ENCODE data around the gene GAMT. TPM values are rescaled to one million over a fixed set of nuclear protein-coding genes. Genes with fewer than 3 reads are reported as not detected.
"Not testable (repeated sequence)": the region's sequence is repeated elsewhere in the genome, so short reads cannot be mapped to it uniquely, and the experiment has no call there.

GAMT gene
- total RNA-seq, 1 donor from 2014 or later = 15.5 TPM

DNA sequence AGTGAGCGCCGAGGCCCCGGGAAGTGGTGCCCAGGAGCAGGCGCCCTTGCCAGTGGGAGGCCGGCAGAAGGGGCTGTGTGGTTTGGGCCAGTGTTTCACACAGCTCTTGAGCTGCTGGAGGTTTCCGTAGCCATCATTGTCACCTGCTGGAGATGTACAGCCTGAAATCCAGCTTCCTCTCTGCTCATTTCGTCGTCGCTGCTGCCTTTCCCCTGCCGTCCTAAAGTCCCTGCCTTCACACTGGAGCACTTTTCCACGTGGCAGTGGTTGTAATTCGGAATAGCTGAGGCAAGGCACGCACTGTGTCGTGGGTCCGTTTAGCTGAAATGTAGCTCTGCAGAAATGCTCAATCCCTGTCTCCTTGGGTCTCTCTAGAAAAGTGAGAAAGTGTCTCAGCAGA is 19.2 kb upstream of the GAMT start:
- DNase-seq (ENCODE audit: low spot score in 2 of 2) (no peak), FAIRE-seq (no peak)

- DNase-seq (ENCODE audit: low spot score in 2 of 2); FAIRE-seq: not testable (repeated sequence)
Measured at GRCh38 chr19:1420085-1420484, 18.7 kb upstream of the GAMT start.

GRCh38 chr19:1418951-1419738 is 17.8 kb upstream of the GAMT start:
- DNase-seq (ENCODE audit: low spot score in 2 of 2) = no peak
- no peak for FAIRE-seq

DNA sequence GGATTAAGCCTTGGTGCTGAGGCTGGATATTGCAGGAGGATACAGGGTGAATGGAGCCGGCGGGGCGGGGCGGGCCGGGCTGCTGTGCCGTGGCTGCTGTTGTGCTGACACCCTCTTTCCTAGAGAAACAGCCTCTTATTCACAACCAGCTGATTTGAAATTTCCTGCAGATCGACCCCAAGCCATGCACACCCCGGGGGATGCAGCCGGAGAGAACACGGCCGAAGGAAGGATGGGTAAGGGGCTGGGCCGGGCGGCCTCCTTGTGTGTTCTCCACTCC is 17.1 kb upstream of the GAMT start:
- FAIRE-seq (no peak), DNase-seq (ENCODE audit: low spot score in 2 of 2) (no peak)

GRCh38 chr19:1417681-1418495 is 16.5 kb upstream of the GAMT start:
- FAIRE-seq (no peak), DNase-seq (ENCODE audit: low spot score in 2 of 2) (no peak)

- DNase-seq (ENCODE audit: low spot score in 2 of 2) = no peak
- no peak for FAIRE-seq
Measured at GRCh38 chr19:1417145-1417544, 15.8 kb upstream of the GAMT start.

DNA sequence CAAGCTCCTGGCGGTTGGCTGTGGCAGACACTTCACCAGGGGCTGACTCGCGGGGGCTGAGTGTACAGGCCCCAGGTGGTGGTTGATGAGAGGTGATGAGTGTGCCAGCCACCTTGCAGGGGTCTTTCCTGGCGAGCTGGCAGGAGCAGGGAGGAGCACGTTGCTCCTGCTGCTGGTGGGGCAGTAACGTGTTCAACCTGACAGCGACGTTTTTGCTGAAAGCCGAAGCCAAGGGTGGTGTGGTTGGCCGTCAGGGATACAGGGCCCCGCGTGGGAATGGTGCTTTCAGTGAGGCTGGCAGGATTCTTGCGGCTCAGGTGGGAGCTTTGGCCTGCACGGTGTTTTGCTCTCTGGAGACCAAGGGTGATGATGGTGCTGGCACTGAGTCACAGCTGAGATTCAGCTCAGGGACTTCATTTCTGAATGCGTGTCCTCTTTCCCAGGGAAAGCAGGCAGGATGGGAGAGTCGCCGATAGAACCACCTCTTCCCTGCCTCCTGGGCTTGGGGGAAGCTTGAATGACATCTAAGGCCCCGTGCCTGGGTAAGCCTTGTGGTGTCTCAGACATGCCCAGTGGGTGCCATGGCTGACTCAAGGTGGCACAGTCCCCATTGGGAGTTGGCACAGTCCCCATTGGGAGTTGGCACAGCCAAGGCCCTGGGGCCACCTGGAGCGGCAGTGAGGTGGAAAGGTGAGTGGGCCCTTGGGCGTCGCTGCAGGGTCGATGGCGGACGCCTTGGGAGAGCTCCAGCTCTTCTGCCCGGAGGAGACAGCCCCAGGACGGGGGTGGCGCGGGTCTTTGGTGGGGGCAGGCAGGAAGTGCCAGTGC is 14.9 kb upstream of the GAMT start:
- DNase-seq (ENCODE audit: low spot score in 2 of 2) (no peak), FAIRE-seq (no peak)

DNA sequence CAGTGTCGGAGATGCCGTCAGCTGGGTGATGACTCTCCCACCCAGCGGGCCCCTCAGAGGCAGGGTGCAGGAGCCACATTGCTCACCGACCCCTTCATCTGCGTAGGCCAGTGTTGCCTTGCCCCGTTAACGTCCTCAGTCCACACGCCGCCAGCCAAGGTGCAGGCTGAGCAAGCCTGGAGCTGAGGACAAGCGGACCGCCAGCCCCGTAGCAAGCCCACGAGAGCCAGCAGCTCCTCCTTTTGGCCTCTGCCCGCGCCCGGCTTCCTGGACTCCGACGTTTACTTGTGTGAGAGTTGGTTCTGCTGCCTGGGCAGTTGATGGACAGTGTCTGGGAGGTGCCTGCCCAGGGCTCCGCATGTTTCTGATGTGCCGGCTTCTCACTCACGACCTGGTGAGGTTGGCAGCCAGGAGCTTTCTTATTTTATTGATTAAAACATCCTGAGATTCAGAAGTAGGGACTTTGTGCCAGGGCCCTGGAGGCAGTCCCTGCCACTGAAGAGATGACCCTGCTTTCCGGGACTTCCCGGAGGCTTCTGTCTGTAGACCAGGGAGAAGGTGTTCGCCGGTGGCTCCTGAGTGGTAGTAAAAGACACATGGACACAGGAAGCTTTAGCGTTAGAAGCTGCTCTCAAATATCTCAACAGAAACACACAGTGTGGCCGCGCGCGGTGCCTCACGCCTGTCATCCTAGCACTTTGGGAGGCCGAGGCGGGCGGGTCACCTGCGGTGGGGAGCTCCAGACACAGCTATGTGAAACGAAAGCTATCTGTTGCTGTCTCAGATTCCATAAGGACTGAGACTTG is 11.9 kb upstream of the GAMT start:
- no peak for DNase-seq (ENCODE audit: low spot score in 2 of 2)
- no peak for FAIRE-seq

- DNase-seq (ENCODE audit: low spot score in 2 of 2) (no peak), FAIRE-seq (no peak)
Measured at GRCh38 chr19:1412323-1412923, 11.1 kb upstream of the GAMT start.

DNA sequence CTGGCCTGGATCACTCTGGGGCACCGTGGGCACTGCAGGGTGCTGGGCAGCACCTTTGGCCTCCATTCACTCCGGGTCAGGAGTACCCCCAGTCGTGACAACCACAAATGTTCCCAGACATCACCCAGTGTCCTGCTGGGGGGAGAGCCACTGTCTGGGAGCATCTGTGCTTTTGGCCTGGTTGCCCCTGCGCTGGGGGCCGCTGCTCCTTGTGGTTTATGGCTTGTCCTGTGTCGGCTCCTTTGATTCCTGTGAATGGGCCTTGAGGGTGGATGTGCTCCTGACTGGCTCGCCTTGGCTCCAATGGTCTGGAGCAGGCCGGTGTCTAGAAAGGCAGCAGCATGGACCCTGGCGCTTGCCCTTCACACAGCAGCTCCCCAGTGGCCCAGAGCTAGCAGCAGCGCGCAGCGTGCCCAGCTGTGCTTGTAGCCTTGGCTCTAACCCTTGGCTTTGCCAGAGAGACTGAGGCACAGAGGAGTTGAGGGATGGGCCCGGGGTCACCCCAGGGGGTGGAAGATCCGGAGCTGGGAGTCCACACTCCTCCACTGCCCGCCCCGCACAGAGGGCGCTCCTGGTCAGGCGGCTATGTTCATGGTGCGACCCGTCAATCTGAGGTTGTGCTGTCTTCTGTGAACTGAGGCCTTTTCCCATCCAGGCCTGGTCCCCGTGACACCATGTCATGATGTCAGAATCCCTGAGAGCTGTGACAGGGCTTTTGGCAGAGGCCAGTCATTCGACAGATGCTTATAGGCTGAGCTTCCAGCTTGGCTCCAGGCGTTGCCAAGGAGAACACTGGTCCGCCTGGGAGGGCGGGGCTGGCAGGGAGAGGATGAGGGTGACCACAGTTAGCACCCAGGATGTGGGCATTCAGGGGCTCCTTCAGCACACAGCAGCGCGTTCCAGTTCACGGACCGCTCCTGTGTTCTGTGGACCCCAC is 10.2 kb upstream of the GAMT start:
- DNase-seq (ENCODE audit: low spot score in 2 of 2) (peak; percentile 74 to 82), FAIRE-seq (peak; percentile 33)

GRCh38 chr19:1410789-1411188 is 9.4 kb upstream of the GAMT start:
- DNase-seq (ENCODE audit: low spot score in 2 of 2) (no peak), FAIRE-seq (no peak)

GRCh38 chr19:1410136-1410786 is 8.9 kb upstream of the GAMT start:
- no peak for FAIRE-seq
- no peak for DNase-seq (ENCODE audit: low spot score in 2 of 2)

- DNase-seq (ENCODE audit: low spot score in 2 of 2) = no peak
- no peak for FAIRE-seq
Measured at GRCh38 chr19:1409204-1410005, 8.1 kb upstream of the GAMT start.

DNA sequence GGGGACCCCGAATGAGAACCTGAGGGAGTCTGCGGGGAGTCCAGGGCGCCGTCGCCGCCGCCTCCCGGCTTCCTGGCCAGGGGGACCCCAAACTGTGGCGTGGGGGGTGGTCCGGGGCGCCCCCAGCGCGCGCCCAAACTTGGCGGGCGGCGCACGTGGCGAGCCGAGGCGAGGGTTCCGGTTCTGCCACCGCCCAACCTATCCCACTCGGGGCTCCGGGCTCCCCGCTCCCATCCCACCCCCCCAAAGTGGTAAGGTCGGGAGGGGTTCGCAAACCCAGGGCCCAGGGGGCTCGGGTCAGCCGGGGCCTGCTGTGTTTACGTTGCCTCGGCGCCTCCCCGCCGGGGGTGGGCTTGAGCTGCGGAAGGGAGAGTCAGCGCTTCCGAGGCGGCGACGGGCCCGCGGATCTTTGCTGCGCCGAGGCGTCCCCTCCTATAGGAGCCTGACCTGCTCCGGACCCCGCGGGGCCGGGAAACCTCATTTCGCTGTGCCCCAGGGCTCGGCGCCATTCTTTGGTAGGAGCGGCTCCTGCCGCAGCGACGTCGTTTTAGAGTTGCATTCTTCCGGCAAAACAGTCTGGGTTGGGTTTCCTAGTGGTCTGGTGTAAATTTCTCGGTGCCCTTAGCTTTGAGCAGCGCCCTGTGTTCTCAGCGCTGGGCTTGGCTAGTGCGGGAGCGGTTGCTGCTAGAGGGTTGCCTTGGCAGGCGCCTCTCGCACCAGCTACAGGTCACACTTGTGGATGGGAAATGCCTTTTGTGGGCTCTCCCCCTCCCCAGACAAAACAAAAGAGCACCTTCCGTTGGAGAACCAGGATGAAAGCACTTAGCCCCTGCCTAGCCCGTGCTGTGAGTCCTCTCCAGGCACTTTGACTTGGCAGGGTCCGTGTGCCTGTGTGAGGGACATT is 7.2 kb upstream of the GAMT start:
- no peak for FAIRE-seq
- no peak for DNase-seq (ENCODE audit: low spot score in 2 of 2)

- DNase-seq (ENCODE audit: low spot score in 2 of 2) = no peak
- no peak for FAIRE-seq
Measured at GRCh38 chr19:1407528-1408299, 6.4 kb upstream of the GAMT start, which contains the start of gene DAZAP1. DAZAP1 (plus strand) TSS chr19:1407586; CDS start chr19:1407774, 188 bp downstream.

Measured in frontal cortex (tissue), 4 donors.